SIG-M5 treated with dmso at 0.1 percent for 504 hours (cell line): ENCODE results near the gene NRM.
"Not testable (repeated sequence)": the region's sequence is repeated elsewhere in the genome, so short reads cannot be mapped to it uniquely, and the experiment has no call there.

Source experiments
- DNase-seq: peaks from one replicate; lab custom pipeline; 2025; ENCODE audit not compliant: unreplicated experiment; lab: John Stamatoyannopoulos, UW

Gene NRM

DNA sequence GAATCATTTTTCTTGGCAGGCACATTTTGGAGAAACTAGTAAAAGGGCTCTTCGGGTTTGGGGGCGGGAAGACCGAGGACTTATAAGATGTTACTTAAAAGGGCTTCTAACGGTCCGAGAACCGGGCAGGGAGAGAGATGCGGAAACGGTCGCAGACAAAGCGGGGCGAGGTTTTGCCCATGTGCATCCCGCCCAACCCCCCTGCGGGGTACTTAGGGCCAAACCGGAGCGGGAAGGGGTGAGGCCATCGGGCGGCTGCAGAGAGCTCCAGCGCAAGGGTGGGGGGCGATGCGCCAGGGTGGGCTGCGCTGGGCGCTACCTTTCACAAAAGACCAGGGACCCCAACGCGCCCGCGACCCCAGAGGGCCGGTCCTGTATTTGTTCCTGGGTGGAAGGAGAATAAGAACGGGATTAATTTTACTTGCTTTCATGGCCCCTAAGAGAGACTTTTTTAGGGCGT lies 30.0 kb upstream of the NRM start:
- DNase-seq: peak; percentile 55

DNA sequence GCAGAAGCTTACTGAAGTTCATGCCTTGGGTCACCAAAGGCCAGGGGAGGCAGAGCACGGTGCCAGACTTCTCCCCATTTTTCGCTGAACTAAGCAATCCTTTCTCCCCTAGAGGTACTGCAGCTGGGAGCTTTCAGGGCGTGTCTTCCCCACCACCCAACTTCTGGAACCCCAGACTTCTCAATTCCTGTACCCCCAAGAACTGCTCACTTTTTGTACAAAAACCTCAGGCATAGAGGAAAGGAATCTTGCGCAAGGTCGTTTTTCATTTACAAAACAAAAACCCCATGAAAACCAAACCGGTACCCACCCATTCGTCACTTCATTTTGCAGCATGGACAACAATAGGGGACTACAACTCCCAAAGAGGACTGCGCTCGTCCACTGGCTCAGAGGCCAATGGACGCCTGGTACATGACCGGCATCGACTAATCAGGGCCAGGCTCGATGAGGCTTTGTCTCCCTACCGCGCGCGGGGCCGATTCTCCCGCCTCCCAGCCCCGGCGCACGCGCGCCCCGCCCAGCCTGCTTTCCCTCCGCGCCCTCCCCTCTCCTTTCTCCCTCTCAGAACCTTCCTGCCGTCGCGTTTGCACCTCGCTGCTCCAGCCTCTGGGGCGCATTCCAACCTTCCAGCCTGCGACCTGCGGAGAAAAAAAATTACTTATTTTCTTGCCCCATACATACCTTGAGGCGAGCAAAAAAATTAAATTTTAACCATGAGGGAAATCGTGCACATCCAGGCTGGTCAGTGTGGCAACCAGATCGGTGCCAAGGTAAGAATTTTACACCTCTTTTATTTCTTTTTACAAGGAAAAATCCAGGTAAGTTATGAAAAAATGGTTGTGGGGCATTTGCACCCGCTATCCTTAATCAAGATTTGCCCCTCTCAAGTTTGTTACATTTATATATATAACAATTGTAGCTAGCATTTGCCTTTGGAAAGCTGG lies 29.3 kb upstream of the NRM start, which contains the start of gene TUBB:
TUBB (plus strand) TSS at position 562 of the 947 bp plus-strand sequence; CDS start at position 717, 155 bp downstream.
- DNase-seq: peak; percentile 98

DNA sequence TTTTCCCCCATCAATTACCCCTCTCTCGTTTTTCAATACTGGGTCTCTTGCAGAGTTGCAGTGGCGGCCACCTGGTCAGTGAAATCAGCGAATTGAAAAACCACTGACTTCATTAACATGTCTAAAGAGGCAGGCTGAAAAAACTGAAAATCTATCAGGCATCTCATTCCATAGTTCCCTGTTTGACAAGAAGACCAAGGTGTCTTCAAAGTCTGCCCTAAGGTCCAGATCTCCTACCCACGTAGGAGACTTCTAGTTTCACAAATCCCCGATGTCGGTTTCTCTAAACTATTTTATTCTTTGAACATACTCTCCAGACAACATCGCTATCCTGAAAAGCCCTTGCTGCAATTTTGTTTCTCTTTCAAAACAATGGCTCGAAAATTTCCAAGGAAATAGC lies 28.6 kb upstream of the NRM start:
- no peak for DNase-seq

DNA sequence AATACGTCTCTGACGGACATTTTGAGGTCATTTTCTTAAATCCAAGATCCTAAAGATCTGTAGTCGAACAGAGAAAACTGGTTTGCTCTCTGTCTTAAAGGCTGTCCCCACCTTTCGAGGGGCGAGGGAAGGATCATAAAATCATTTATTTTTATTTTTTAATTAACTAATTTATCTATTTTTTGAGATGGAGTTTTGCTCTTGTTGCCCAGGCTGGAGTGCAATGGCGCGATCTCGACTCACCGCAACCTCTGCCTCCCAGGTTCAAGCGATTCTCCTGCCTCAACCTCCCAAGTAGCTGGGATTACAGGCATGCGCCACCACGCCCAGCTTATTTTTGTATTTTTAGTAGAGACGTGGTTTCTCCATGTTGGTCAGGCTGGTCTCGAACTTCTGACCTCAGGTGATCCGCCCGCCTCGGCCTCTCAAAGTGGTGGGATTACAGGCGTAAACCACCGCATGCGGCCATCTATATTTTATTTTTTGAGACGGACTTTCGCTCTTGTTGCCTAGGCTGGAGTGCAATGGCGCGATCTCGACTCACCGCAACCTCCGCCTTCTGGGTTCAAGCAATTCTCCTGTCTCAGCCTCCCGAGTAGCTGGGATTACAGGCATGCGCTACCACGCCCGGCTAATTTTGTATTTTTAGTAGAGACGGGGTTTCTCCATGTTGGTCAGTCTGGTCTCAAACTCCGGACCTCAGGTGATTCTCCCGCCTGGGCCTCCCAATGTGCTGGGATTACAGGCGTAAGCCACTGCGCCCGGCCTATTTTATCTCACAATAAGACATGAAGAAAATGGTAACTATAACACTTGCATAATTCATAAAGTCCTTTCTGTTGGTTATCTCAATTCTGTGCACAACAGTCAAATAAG lies 27.3 kb upstream of the NRM start:
- not testable (repeated sequence) for DNase-seq

DNA sequence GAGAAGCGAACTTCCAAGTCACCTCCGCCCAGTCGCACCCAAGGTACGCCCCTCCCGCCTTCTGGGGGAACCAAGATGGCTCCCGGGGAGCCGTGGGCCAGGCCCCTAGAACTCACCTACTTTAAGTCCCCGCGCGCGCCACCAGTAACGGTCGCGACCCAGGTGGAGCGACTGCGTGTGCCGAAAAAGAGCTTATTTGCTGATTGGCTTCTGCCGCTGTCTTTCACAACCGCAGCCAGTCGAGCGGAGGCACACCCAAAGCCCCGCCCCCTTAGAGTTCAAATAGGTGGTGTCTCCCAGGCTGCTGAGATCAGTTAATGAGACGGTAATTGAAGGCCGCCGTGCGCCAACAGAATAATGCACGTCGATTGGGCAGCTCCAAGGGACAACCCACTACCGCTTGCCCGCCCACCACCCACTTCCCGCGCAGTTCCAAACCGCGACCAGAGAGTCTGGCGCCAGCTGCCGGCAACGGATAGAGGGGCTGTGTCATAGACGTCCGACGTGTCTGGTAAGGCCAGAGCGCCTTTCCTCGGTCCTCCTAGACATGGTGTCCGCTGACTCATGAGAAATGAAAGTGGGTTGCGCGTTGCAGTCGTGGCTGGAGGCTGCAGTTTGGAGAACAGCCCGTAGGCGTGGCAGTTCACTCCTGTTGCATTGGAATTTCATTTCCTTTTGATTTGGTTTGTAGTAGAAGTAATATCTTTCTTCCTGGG lies 26.5 kb upstream of the NRM start, which contains the start of gene MDC1:
MDC1 (minus strand) TSS at position 153 of the 716 bp plus-strand sequence. CDS start 2,106 bp downstream, outside the sequence.
- DNase-seq: peak; percentile 100

DNA sequence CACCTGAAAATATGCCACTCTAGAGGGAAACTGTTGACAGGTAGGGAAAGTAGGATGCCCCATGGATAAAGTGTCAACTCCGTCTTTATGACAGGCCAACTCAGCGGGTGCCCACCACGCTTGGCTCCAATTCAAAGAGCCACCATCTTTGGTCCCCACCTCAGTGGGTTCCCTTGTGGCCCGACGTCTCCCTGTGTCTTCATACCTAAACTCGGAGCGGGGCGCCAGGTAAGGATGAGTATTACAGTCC lies 26.0 kb upstream of the NRM start:
- DNase-seq: no peak

DNA sequence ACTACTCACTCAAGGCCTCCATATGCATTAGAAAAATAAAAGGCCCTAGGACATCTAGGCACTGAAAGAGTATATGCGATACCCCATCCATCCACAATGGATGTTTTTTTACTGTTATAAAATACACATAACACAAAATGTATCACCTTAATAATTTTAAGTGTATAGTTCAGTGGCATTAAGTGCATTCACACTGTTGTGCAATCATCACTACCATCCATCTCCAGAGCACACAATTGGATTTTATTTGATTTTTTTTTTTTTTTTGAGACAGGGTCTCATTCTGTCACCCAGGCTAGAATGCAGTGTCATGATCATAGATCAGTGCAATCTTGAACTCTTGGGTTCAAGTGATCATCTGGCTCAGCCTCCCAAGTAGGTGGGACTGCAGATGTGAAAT lies 23.5 kb upstream of the NRM start:
- DNase-seq: no peak

DNA sequence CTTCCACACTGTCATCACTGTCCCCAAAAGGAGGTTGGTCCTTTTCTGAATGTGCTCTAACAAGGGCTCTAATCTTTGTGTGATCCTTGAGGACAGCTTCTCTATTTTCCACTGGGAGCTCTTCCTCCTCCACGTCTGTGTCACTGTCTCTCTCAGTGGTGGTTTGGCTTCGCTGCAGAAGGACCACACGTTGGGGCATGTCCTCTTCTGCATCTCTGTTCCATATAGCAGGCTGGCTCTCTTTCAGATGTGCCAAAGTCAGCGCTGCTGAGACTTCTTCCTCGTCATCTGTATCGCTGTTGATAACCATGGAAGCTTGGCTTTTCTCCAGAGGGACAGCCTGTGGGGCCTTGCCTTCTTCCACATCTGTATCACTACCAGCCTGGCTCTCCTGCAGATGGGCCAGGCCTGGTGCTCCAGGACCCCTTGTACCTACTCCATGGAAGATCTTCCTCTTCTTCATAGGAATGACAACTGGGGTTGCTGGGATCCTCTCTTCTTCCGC lies 21.7 kb upstream of the NRM start:
- DNase-seq: no peak

DNA sequence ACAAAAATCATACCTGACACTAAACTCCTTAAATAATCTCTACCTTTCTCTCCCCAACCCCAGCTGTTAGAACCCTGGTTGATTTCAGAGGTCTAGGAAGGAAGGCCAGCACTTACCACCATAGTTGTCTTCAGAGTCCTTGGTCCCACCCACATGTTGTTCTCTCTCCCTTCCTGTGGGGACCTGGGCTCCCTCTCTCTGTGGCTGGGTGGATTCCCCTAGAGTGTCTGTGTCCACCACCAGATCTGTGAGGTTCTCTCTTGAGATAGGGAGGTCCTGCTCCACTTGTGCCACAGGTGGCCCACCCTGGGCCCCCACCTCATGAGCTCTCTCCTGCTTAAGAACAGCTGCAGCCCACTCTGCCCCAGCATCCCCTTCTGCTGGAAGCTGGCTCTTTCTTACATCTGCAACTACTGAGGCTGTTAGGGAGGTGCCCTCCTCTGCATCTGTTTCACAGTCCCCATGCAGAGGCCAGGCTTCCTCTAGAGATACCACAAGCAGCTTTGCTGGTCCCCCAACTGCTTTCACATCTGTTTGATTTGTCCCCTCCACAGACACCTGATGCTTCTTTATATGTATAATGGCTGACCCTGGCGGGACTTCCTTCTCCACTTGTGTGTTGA lies 21.1 kb upstream of the NRM start:
- DNase-seq: no peak

DNA sequence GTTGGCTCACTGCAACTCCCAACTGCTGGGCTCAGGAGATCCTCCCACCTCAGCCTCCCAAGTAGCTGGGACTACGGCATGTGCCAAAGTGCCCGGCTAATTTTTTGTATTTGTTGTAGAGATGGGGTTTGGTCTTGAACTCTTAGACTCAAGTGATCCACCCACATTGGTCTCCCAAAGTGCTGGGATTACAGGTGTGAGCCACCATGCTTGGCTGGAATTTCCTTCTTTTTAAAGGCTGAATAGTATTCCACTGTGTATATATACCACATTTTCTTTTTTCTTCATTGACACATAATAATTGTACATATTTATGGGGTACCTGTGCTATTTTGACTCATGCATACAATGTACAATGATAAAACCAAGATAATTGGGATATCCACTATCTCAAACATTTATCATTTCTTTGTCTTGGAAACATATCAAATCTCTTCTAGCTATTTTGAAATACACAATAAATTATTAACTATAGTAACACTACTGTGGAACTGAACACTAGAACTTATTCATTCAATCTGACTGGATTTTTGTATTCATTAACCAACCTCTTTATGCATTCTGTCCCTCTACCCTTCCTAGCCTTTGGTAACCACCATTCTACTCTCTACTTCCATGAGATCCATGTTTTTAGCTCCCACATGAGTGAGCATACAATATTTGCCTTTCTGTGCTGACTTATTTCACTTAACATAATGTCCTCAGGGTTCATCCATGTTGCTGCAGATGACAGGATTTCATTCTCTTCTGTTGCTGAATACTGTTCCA lies 18.5 kb upstream of the NRM start:
- no peak for DNase-seq

DNA sequence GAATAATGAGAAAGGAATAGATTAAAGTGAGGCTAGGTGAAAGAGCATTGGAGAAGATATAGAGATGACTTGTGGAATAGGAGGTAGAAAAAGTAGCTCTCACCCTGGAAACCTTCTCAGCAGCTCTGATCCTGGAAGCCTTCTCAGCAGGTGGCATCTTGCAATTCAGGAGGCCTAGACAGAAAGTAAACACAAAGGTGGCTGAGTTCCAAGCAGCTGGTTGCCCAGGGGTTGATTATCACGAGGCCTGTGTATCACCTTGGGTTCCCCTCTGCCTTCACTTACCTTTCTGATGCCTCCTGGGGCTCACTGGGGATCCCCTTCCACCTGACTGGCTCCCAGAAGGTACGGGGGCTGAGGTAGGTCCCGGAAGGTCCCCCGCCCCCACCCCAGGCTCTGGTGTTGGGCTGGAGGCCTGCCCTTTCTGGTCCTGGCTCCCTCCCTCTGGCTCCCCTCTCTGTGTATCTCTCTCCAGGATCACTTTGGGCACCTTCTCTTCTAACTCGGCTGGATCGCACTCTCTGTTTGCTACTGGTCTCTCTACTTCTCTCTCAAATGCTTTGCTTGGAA lies 16.6 kb upstream of the NRM start:
- DNase-seq: no peak

DNA sequence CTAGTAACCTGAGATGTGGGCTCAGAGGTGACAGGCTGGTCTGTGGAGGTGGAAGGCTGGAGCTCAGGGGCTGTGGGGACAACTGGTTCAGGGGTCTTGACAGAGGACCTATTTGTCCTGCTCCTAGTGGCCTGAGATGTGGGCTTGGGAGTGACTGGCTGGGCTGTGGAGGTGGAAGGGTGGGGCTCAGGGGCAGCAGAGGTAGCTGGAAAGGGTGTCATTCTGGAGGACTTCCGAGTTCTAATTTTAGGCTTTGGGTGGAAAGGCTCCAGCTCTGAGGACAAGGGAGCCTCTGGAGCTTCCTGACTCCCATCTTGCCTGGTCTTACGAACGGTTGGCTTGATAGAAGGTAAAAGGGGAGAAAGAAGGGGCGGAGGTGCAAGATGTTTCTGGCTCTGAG lies 14.8 kb upstream of the NRM start:
- DNase-seq: no peak

DNA sequence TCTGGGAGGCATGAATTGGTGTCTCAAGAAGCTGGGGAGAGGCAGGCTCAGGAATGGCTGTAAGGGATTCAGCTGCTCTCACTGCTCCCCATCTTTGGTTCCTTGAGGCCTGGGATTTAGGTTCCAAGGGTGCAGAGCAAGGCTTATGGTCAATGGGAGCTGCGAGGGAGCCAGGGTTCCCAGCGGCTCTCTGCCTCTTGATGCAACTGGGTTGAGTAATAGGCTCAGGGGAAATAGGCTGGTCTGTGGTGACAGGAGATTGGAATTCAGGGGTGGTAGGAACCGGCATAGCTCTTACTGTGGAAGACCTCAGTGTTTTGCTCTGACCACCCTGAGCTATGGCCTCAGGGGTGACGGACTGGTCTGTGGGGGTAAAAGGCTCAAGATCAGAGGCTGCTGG lies 13.0 kb upstream of the NRM start:
- DNase-seq: no peak

DNA sequence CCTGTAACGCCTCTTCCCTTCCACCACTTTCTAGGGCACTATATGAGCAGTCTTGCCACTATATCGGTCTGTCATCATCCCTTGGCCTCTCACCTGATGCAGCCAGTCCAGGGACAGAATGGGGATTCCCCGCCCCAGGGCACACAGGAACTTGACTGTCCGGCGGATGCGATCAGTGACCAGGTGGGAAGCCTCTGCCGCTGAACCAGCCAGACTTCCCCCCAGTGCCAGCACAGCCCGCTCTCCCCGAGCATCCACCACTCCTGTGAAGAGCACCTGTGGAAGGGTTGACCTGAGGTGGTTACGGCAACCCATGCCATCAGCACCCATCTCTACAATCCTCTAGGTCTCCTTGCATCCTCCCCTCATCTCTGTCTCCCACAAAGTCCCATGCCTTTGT lies 12.2 kb upstream of the NRM start:
- DNase-seq: no peak

DNA sequence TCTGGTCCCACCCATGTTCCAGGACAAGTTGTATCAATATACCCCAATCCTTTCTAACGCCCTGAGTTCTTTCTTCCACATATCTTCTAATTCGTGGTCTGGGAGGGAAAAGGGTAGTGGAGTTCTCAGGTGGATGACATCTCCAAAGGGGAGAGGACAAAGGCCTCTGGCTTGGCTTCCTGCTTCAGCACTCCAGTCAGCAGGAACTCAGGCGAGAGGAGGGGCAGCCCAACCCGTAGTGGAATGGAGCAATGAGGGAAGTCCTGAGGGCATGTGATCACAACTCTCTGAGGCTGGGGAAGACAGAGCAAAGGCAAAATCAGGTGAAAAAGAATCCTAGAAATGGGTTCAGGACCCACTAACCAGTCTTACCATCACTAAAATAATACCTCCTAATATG lies 9.6 kb upstream of the NRM start:
- DNase-seq: no peak

DNA sequence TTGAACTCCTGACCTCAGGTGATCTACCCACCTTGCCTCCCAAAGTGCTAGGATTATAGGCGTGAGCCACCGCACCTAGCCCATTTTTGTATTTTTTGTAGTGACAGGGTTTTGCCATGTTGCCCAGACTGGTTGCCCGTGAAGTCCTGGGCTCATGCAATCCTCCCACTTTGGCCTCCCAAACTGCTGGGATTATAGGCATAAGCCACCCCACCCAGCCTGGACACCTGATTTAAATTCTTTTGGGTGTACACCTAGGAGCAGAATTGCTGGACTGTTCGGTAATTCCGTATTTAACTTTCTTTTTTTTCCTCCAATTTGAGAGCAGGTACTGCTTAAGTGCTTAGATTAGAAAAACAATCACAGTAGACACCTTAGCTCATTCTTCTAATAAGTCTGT lies 5.6 kb upstream of the NRM start:
- no peak for DNase-seq

DNA sequence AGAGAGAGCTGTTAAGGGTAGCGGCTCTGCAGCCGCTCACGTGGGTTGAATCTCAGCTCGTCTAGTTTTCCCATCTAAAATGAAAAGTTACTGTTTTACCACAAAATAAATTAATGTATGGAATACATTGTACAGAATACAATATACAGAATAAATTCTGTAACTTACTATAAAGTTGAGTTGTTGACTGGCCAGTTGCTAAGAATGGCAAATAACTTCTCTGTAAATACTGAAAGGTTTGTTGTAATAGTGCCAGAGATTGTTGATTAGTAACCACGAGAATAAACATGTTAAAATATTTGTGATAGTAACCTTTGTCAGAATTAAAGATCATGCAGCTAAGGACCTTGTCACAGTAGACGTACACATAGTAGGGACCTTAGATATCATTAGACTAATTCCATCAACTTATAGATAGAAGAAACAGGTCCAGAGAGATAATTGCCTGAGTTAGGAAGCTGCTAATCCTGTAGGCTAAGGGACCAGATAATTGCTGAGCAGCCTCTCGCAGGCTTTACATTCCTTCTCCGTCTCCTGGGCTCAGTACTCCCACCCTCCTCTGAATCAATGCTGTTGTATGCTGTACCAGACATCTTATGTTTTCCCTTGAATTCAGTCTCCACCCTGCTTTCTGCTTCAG lies 544 bp upstream of the NRM start:
- no peak for DNase-seq

DNA sequence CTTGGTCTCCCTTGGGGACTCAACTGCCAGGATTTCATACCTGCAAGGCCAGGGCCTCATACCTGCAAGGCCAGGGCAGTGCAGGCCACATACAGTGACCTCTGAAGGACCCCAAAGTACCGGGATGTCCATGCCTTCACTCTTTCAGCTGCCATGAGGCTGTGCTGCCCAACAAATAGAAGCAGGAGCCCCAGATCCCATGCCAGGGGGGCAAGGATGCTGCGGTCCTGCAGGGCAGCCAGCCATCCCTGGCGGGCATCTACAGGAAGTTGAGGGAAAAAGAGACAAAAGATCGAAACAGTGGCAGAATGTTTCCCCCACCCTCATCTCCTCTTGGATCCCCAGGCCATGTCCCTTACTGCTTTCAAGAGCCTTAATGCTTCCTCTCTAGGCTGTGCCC lies 799 bp downstream of the NRM start:
- no peak for DNase-seq
